Activated T-cell treated with anti-CD3 and anti-CD28 coated beads, Interleukin-2, amount 50 U/mL, for 24 hours (primary cell): ENCODE data around the gene CSF1.
"Not testable (repeated sequence)": the region's sequence is repeated elsewhere in the genome, so short reads cannot be mapped to it uniquely, and the experiment has no call there.

Source experiments
- DNase-seq: peaks from one replicate; pipeline ENCODE4 v3.0.0-alpha.2; 2020
- H3K27ac Mint-ChIP-seq: 2 replicates; pipeline ENCODE4 v1.8.0; 2020; ENCODE audit warnings: mild to moderate bottlenecking, mixed read lengths
- H3K27me3 Mint-ChIP-seq: 2 replicates; pipeline ENCODE4 v1.8.0; 2020; ENCODE audit warnings: mixed read lengths
- H3K36me3 Mint-ChIP-seq: 2 replicates; pipeline ENCODE4 v1.8.0; 2020; ENCODE audit warnings: low read depth, mixed read lengths
- H3K4me1 Mint-ChIP-seq: 2 replicates; pipeline ENCODE4 v1.8.0; 2020; ENCODE audit warnings: low read depth, mixed read lengths
- H3K4me3 Mint-ChIP-seq: 2 replicates; pipeline ENCODE4 v1.8.0; 2020; ENCODE audit warnings: mild to moderate bottlenecking, moderate library complexity, mixed read lengths
- H3K9me3 Mint-ChIP-seq: 2 replicates; pipeline ENCODE4 v1.8.0; 2020; ENCODE audit warnings: mixed read lengths

Gene CSF1

GRCh38 chr1:109947582-109948284 is 37.1 kb downstream of the CSF1 start:
- Mint-ChIP-seq H3K27me3 (no peaks in the 10 kb centered on the region), H3K36me3 (no peaks in the 10 kb centered on the region), H3K4me1 (peaks cover 13% of the 10 kb centered on the region), H3K9me3 (no peaks in the 10 kb centered on the region), H3K27ac (no peak overlapping the region), H3K4me3 (no peak overlapping the region)
- no peak for DNase-seq

GRCh38 chr1:109948285-109948630 is 37.6 kb downstream of the CSF1 start:
- H3K9me3 Mint-ChIP-seq: no peaks in the 10 kb centered on the region
- peaks cover 13% of the 10 kb centered on the region for H3K4me1 Mint-ChIP-seq
- H3K27ac Mint-ChIP-seq: no peak overlapping the region
- H3K27me3 Mint-ChIP-seq: no peaks in the 10 kb centered on the region
- no peak for DNase-seq
- no peak overlapping the region for H3K4me3 Mint-ChIP-seq
- no peaks in the 10 kb centered on the region for H3K36me3 Mint-ChIP-seq

DNA sequence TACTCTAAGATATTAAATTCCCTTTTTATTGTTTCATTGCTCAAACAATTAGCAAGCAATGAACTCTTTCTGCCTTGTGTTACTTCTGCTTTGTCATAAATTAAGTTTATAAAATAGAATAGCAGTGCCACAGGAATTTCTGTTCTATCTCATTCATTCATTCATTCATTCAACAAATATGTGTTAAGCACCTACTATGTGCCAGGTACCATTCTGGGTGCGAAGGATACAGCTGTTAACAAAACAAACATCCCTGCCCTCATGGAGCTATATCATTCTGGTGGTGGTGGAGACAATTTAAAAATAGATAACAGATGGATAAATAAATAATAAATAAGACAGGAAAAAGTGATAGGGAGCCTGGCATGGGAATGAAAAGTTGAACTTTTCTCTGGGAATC is 39.4 kb downstream of the CSF1 start:
- Mint-ChIP-seq H3K27me3 (no peaks in the 10 kb centered on the region), H3K36me3 (no peaks in the 10 kb centered on the region), H3K27ac (no peak overlapping the region), H3K9me3 (no peaks in the 10 kb centered on the region), H3K4me3 (no peak overlapping the region), H3K4me1 (peaks cover 9% of the 10 kb centered on the region)
- DNase-seq: no peak

- Mint-ChIP-seq H3K9me3 (no peaks in the 10 kb centered on the region), H3K36me3 (no peaks in the 10 kb centered on the region), H3K27ac (no peak overlapping the region), H3K4me1 (peaks cover 9% of the 10 kb centered on the region), H3K27me3 (no peaks in the 10 kb centered on the region), H3K4me3 (no peak overlapping the region)
- no peak for DNase-seq
Measured at GRCh38 chr1:109950509-109950908, 39.9 kb downstream of the CSF1 start.

- not testable (repeated sequence) for H3K27ac Mint-ChIP-seq, H3K4me1 Mint-ChIP-seq, H3K36me3 Mint-ChIP-seq
Measured at GRCh38 chr1:109951501-109951900, 40.9 kb downstream of the CSF1 start.

DNA sequence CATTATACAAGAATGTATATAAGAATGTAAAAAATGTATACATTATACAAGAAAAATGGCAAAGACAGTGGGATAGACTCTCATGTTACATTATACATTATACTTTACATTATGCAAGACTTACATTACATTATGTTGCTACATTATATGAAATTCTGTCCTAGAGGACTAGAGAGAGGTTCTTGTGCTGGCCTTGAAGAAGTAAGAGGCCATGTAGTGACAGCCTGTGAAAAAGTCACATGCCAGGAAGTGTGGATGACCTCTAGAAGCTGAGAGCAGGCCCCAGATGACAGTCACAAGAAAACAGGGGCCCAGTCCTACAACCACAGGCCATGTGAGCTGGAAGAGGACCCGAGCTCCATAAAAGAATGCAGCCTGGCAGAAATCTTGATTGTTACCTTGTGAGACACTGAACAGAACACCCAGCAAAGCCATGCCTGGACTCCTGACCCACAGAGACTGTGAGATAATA is 43.4 kb downstream of the CSF1 start:
- no peak for DNase-seq
- Mint-ChIP-seq H3K9me3 (no peaks in the 10 kb centered on the region), H3K27me3 (peaks cover 2% of the 10 kb centered on the region), H3K4me3 (no peak overlapping the region), H3K27ac (no peak overlapping the region), H3K36me3 (no peaks in the 10 kb centered on the region), H3K4me1 (no peaks in the 10 kb centered on the region)

More at GRCh38 chr1:109951501-109951900, 40.9 kb downstream of the CSF1 start:
- not testable (repeated sequence) for DNase-seq, H3K9me3 Mint-ChIP-seq, H3K4me3 Mint-ChIP-seq, H3K27me3 Mint-ChIP-seq

DNA sequence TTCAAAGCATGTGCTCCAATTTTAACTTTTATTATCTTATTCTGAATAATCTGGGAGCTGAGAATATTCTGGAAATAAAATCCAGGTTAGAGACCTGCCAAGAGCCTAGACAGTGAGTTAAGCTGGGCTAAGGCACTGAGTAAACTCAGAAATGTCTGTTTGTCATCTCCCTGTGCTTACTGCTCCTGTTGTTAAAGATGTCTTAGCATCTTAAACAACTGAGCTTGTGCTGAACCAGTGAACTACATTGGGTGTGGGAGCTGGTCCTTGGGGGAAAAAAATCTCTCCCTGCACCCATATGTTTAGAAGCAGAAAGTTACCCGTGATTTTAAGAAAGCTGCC is 49.0 kb downstream of the CSF1 start:
- Mint-ChIP-seq H3K36me3 (no peaks in the 10 kb centered on the region), H3K4me1 (no peaks in the 10 kb centered on the region), H3K9me3 (no peaks in the 10 kb centered on the region), H3K4me3 (no peak overlapping the region), H3K27me3 (peaks cover 2% of the 10 kb centered on the region), H3K27ac (no peak overlapping the region)
- no peak for DNase-seq

DNA sequence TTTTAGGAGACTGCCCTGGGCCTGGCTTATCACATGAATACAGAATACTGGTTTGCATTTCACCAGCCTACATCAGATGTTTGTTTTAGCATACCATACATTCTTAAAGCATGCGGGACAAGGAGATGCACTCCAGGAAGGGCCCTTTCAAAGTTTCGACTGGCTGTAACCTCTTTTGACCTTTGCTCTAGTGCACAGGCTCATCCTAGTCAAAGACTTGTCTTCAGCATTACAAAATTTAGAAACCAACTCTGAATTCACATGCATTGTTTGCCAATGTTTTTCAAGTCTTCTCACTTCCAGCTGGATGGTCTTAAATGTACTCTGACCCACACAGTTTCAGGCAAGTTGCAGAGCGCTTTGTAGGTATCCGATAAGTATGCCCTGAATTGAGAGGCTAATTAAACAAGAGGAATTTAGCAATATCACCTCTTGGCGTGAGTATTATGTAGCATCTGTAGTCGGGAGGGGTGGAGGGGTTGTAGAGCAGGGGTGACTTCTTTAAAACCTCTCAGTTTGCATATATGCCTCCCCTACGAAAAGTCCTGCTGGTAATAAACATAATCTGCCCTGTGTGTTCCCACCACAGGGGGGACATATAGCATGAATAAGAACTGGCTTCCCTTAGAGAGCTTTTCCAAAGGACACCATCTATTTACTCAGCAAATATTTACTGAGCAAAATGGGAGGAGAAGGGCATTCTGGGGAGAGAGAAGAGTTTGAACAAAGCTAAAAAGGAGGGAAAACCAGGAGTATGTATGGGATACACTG is 49.5 kb downstream of the CSF1 start:
- no peak for DNase-seq
- Mint-ChIP-seq H3K27ac (no peak overlapping the region), H3K4me1 (no peaks in the 10 kb centered on the region), H3K9me3 (no peaks in the 10 kb centered on the region), H3K36me3 (no peaks in the 10 kb centered on the region), H3K27me3 (peaks cover 2% of the 10 kb centered on the region), H3K4me3 (no peak overlapping the region)

GRCh38 chr1:109960745-109961094 is 50.1 kb downstream of the CSF1 start:
- Mint-ChIP-seq H3K4me3 (no peak overlapping the region), H3K27me3 (peaks cover 2% of the 10 kb centered on the region), H3K27ac (no peak overlapping the region), H3K36me3 (no peaks in the 10 kb centered on the region), H3K9me3 (no peaks in the 10 kb centered on the region), H3K4me1 (no peaks in the 10 kb centered on the region)
- no peak for DNase-seq

DNA sequence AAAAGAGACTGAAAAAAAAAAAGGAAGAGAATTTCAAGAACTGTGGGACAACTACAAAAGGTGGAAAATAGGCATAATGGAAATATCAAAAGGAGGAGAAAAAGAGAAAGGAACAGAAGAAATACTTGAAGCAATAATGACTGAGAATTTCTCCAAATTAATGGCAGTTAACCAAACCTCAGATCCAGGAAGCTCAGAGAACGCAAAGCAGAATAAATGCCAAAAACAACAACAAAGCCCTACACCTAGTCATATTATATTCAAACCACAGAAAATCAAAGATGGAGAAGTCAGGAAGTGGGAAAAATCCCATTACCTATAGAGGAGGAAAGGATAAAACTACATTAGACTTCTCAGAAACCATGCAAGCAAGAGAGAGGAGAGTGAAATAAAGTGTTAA is 53.2 kb downstream of the CSF1 start:
- H3K4me3 Mint-ChIP-seq: no peak overlapping the region
- H3K27ac Mint-ChIP-seq: no peak overlapping the region
- no peaks in the 10 kb centered on the region for H3K9me3 Mint-ChIP-seq
- DNase-seq: no peak
- no peaks in the 10 kb centered on the region for H3K36me3 Mint-ChIP-seq
- no peaks in the 10 kb centered on the region for H3K27me3 Mint-ChIP-seq
- no peaks in the 10 kb centered on the region for H3K4me1 Mint-ChIP-seq

GRCh38 chr1:109969146-109969829 is 58.6 kb downstream of the CSF1 start:
- Mint-ChIP-seq H3K27ac (no peak overlapping the region), H3K4me3 (no peak overlapping the region), H3K36me3 (no peaks in the 10 kb centered on the region), H3K9me3 (no peaks in the 10 kb centered on the region), H3K27me3 (no peaks in the 10 kb centered on the region), H3K4me1 (no peaks in the 10 kb centered on the region)
- DNase-seq: no peak

DNA sequence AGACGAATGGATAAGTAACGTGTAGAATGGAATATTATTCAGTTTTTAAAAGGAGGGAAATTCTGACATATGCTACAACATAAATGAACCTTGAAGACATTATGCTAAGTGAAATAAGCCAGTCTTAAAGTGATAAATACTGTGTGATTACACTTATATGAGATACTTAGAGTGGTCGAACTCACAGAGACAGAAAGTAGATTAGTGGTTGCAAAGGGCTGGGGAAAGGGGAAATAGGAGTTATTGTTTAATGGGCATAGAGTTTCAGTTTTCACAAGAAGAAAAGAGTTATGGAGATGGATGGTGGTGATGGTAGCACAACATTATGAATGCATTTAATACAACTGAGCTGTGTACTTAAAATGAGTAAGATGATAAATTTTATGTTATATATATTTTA is 59.3 kb downstream of the CSF1 start:
- Mint-ChIP-seq H3K9me3 (no peaks in the 10 kb centered on the region), H3K4me3 (no peak overlapping the region), H3K36me3 (no peaks in the 10 kb centered on the region), H3K27ac (no peak overlapping the region), H3K4me1 (no peaks in the 10 kb centered on the region), H3K27me3 (no peaks in the 10 kb centered on the region)
- DNase-seq: no peak

- Mint-ChIP-seq H3K27me3 (peaks cover 4% of the 10 kb centered on the region), H3K9me3 (no peaks in the 10 kb centered on the region), H3K4me1 (no peaks in the 10 kb centered on the region), H3K4me3 (no peak overlapping the region), H3K27ac (no peak overlapping the region), H3K36me3 (no peaks in the 10 kb centered on the region)
- no peak for DNase-seq
Measured at GRCh38 chr1:109971559-109971958, 60.9 kb downstream of the CSF1 start.

- Mint-ChIP-seq H3K27me3 (peaks cover 4% of the 10 kb centered on the region), H3K27ac (no peak overlapping the region), H3K36me3 (no peaks in the 10 kb centered on the region), H3K9me3 (no peaks in the 10 kb centered on the region), H3K4me1 (no peaks in the 10 kb centered on the region), H3K4me3 (no peak overlapping the region)
- DNase-seq: no peak
Measured at GRCh38 chr1:109974191-109974590, 63.5 kb downstream of the CSF1 start.

DNA sequence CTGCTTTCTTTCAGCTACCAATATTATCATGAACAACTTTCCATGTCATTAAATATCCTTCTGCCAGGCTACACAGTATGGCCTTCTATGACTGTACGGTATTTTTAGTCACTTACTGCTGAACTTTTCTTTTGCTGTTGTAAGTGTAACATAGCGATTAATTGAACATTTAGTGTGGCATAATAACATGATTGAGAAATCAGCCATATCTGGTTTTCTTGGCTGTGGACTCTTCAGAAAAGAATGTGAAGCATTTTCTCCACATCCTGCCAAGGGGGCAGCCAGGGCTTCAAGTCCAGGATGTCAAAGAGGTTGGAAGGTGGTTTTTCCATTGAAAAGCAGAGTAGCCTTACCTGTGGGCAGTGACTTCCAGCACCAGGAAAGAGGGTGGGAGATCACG is 65.1 kb downstream of the CSF1 start:
- DNase-seq: no peak
- H3K36me3 Mint-ChIP-seq: no peaks in the 10 kb centered on the region
- peaks cover 4% of the 10 kb centered on the region for H3K27me3 Mint-ChIP-seq
- no peaks in the 10 kb centered on the region for H3K9me3 Mint-ChIP-seq
- no peak overlapping the region for H3K27ac Mint-ChIP-seq
- no peaks in the 10 kb centered on the region for H3K4me1 Mint-ChIP-seq
- H3K4me3 Mint-ChIP-seq: no peak overlapping the region
